Keratinocyte (primary cell): ENCODE results near the gene TMA7B.

ENCODE experiments used
- CTCF ChIP-seq, 3 experiments: IDR thresholded peaks in 1 of 3; conservative IDR thresholded peaks in 1 of 3; optimal IDR thresholded peaks in 1 of 3; 2 replicates in 2 of 3; 3 replicates in 1 of 3; pipeline versions ENCODE3 to v1.5.1; 2011; ENCODE audit warnings: low read length in 3 of 3, mild to moderate bottlenecking in 3 of 3, moderate library complexity in 2 of 3, control low read depth in 1 of 3, inconsistent platforms in 1 of 3; ENCODE audit not compliant: insufficient read depth in 2 of 3; ENCODE audit errors: extremely low read depth in 1 of 3
- EZH2 ChIP-seq: IDR thresholded peaks from one replicate; pipeline ENCODE4 v1.6.1; 2012; ENCODE audit warnings: inconsistent platforms, mild to moderate bottlenecking, low read length, moderate library complexity

DNA sequence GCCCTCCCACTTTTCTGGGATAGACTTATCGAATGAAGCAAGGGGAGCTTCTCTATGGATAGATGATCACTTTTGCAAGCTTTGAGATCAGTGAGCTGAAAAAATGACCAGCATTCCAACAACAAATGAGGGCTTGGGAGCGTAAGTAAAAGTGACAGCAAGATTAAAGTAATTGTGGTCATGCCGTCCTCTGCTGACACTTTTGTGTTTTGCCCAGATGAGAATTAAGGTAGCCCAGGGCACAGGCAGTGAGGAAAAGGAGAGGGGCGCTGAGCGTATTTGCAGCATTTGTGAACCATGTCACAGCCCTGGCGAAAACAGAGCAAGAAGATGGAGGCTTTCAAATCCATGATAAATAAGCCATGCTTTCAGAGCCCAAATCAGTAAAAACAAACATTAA is 24.6 kb upstream of the TMA7B start:
- TF ChIP-seq CTCF (optimal IDR thresholded peaks at IDR 0.05 in 1 of 3, IDR thresholded peaks at IDR 0.05 in 1 of 3, conservative IDR thresholded peaks at IDR 0.05 in 1 of 3; ENCODE audit: extremely low read depth in 1 of 3, insufficient read depth in 2 of 3, low read length in 3 of 3) (no peak), EZH2 (no peak)
